HG02981 (cell line): Measurements from ENCODE around the gene MDGA2.
A peak's percentile ranks its signal among the peaks of the same experiment; 100 is the strongest.
"Not testable (repeated sequence)": the region's sequence is repeated elsewhere in the genome, so short reads cannot be mapped to it uniquely, and the experiment has no call there.

Experiments
- ATAC-seq: cut with Tn5 transposase; IDR thresholded peaks from one replicate; pipeline ENCODE4 v1.9.1; 2021; ENCODE audit warnings: mild to moderate bottlenecking, moderate library complexity; ENCODE audit not compliant: unreplicated experiment

MDGA2 gene

DNA sequence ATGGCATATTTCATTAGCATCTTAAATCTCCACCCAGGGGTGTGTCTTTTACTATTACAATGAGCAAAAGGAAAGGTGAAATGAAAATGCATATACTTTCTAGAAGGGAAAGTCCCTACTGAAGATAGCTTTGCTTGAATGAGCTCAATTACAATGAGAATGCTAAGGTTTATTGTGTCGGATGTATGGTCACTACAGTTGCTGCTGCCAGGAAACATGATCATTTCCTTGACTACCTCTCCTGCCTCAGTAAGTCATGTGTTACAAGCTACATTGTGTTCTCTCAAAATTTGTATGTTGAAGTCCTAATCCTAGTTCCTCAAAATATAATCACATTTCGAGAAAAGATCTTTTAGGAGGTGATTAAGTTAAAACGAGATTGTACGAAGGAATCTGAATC, 322.2 kb downstream of the MDGA2 start:
- ATAC-seq, result no peak

DNA sequence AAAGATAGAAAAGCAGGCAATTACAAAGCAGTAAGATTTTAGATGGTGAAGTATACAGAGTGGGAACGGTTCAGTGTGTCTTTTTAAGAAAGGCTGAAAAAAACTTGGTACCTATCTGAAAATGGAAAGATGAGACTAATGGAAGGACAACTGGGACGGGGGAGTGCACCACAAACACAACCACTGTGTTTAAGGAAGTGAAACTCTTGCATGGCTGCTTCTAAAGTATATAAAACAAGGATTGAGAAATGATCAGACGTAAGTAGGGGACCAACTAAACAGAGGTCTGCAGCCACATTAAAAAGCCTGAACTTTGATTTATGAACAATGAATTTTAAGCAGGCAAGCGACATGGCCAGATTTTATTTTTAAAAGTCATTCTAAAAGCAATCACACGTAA, 328.6 kb downstream of the MDGA2 start:
- ATAC-seq, result peak; percentile 64

DNA sequence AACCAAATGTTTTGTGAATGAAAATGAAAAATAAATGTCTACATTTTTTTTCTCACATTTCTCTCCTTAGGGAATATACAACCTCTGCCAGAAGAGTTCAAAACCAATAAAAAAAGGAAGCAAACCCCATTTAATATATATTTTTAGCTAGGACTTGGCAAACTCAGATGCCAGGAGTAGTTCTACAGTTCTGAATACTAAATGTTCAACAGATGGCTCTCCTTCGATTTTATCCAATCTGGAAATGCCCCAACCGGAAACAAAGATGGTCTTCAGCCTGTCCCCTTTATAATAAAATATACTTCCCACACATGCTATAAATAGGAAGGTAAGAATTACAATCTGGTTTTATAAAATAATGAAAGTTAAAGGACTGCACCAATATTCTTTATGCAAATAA, 330.4 kb downstream of the MDGA2 start:
- no peak for ATAC-seq

DNA sequence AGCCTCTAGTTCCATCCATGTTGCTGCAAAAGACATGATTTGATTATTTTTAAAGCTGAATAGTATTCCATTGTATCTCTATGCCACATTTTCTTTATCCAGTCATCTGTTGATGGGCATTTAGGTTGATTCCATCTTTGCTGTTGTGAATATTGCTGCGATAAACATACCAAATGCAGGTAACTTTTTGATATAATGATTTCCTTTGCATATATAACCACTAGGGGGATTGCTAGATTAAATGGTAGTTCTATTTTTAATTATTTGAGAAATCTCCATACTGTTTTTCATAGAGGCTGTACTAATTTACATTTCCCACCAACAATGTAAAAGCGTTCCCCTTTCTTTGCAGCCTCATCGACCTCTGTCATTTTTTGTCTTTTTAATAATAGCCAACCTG, 342.5 kb downstream of the MDGA2 start:
- ATAC-seq, result no peak

DNA sequence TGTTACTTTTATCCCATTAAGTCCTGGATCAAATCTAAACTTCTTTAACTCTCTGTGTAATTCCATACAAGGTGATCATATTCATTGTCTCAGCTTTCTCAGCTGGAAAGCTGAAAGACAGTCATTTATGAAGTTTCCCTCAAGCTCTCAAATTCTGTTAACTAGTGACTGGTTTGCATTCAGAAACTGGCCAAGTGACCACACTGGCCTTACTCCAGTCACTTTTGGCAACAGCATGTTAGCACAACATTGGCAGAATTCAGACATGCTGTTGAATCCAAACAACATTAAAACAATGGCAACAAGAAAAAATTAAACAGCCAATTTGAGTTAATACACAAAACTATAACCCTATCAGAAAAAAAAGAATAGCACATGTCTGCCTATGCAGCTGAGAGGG, 343.3 kb downstream of the MDGA2 start:
- ATAC-seq, result no peak

DNA sequence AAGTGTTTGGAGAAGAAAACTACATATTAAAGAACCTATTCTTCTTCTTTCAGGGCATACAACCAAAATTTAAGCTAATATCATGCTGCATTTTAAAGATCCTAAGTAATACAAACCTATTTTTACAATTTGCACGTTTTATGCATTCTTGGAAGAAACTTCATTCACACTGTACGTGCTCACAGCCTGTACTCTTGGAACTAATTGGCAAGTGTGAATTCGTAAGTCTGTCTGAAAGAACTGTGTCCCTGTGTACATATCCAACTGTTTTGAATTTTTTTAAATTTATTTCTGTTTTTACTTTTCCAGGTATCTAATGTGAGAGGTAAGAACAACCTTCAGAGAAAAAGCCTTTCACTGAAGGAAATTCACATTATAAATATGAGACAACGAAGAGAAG, 347.0 kb downstream of the MDGA2 start:
- no peak for ATAC-seq

DNA sequence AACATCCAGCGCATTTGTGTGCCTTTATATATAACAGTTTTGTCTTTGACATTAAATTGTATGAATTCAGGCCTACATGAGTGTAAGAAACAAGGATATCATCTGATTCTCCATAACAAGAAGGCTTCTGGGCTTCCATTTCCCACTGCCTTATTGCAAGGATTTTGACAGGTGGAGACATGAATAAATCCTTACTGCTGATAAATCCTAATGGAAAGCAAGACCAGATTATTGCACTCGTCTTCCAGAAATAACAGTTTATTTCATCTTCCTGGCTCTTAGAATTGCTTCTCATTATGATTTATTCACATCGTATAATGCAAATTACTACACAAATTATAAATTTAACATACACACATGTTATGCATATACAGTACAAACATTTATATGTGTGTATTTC, 348.1 kb downstream of the MDGA2 start:
- no peak for ATAC-seq

DNA sequence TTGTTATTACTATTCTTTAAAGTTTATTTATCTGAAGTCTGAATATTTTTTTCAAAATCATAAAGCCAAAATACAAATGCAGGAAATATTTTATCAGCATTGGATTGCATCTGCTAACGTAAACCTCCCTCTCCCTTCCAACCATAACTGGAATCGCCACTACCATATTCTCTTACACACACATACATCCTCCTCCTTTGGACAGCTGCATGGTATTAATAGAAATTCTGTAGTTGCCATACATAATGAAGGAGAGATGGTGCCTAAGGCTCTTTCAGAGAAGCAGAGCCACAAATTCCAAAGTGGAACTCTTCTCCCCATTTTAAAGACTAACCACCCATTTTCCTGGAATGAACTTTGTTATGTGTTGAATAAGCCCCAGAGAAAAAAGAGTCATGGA, 352.7 kb downstream of the MDGA2 start:
- no peak for ATAC-seq

DNA sequence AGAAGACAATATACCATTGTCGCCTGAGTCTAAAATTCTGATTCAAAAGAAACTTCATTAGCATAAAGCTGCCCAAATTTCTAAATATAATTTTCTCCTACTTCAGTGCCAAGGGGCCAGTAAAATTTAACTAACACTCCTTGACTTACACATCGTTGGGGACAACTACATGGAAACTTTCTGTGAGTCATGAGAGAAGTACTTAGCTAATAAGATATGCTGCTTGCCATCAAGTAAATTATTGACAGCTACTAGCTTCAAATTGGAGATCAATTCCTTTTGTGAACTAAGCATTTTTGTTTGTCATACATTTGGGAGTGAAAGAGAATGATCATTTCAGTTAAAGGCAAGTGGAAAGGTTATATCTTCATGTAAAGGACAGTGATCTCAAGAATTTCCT, 373.3 kb downstream of the MDGA2 start:
- ATAC-seq, result no peak

DNA sequence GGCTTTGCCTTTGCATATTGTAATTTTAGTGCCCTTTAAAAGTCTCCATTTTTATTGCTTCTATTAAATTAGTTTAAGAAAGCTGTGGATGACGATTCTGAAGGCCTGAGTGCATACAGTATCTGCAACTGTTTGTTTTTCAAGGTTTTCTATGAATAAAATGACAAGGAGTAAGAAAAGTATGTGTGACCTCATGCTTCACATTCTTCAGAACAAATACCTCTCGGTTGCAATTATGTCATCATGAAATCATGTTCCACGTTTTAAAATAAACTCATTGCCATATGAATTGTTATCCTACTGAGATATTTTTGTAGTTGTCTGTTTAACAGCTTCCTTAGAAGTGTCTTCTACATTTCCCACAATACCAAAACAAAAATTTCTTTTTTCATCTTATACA, 374.6 kb downstream of the MDGA2 start:
- ATAC-seq, result no peak

DNA sequence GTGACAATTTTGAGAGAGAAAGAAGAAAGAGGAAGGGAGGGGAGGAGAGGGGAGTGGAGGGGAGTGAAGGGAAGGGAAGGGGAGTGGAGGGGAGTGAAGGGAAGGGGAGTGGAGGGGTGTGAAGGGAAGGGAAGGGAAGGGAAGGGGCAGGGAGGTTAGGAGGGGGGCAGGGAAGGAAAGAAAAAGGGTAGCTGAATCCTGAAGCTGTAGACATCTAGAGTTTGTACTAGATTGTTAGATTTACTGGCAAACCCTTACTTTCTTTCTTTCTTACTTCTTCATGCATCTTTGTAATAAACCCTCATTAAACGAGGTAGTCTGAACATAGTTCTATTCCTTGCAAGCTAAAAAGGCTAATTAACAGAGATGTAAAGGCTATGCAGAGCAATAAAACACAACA, 378.0 kb downstream of the MDGA2 start:
- no peak for ATAC-seq

DNA sequence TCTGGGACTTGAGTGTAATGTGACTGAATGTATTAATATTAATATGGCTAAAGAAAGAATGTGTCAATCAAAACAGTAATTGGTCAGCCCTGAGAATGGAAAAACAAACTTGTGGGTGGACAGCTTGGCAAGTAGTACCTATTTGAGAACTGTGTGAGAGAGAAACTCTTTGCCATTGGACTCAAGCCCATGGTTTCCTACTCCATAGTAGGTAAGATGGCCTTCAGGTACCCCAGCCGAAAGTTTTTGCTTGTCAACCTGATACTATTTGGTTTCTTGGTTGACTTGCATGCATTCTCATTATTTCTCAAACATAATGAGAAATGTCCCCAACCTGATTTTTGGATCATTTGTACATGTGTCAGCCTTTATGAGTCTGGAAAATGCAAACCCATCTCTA, 391.1 kb downstream of the MDGA2 start:
- no peak for ATAC-seq

DNA sequence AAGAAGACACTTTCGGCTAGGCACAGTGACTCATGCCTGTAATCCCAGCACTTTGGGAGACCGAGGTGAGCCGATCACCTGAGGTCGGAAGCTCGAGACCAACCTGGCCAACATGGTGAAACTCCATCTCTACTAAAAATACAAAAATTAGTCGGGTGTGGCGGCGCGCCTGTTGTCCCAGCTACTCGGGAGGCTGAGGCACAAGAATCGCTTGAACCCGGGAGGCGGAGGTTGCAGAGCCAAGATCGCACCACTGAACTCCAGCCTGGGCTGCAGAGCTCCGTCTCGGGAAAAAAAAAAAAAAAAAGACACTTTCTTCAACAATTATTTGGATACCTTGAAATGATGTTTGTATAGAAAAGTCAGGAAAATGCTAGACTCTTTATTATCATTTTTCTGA, 393.6 kb downstream of the MDGA2 start:
- ATAC-seq, result not testable (repeated sequence)

DNA sequence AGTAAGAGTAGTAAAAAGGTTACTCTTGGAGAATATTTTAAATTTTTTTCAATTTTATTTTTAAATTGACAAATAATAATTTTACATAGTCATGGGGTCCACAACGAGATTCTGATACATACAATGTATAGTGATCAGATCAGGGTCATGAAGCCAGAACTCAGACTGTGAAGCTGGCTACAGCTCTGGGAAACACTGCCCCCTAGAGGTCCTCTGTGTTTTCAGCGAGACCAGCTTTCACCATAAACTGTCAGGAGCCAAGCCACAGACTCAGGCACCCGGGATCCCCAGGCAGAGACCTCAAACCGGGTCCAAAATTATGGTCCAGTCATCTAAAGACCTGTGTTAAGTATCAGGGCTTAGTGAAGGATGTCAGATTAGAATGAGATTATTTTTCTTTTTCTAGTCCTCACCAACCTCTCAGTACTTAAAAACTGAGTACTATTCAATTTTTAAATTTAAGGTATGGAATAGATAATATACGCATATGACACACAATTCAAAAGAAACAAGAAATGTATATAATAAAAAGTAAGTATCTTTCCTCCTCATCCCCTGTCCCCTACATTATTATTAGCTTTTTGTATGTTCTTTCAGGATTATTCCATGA, 397.1 kb downstream of the MDGA2 start:
- ATAC-seq, result peak; percentile 92

DNA sequence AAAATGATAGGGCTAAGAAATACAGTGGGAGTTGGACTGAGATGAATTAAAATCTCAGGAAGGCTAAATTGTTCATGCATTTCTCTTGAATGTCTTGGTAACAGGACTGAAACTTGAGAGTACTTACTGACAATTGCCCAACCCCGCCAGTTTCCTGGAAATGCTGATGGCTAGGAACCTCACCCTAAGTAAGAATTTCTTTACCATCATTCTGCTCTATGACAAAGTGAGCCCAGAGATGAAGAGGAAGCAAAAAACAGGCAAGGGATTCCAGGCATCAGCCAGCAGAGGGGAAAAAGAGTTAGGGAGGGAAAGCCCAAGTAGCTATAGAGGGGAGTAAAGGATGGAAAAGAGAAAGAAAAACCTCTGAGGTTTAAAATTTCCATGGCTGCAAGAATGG, 397.7 kb downstream of the MDGA2 start:
- ATAC-seq, result no peak

DNA sequence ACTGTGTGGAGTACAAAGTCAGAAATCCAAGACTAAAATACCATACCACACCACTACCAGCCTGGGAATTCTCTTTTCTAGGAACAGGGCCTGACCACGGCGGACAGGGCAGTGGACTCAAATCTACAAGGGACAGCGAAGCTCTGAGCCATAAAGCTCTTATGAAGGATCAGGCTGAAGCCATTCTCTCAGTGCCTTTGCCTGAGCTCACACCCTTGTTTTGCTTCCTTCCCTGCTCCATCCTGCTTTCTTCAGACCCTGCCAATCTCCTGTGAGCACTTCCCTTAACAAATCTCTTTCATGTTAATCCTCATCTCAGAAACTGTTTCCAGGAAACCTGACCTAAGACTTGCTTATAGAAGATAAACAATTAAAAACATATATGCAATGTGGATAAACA, 398.5 kb downstream of the MDGA2 start:
- ATAC-seq, result no peak

DNA sequence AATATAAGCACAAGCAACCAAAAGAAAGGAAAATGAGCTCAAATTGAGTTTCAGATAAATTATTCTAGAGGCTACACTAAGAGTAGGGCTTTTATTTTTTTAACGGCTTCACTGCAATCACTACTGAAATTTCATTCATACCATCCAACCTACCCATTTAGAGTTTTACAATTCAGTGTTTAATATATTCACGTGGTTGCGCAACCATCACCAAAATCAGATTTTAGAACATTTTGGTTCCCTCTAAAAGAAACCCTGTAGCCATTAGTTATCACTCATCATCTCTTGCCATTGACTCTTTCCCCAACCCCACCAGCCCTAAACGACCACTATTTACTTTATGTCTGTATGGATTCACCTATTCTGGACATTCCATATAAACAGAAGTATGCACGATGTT, 401.5 kb downstream of the MDGA2 start:
- ATAC-seq, result no peak

DNA sequence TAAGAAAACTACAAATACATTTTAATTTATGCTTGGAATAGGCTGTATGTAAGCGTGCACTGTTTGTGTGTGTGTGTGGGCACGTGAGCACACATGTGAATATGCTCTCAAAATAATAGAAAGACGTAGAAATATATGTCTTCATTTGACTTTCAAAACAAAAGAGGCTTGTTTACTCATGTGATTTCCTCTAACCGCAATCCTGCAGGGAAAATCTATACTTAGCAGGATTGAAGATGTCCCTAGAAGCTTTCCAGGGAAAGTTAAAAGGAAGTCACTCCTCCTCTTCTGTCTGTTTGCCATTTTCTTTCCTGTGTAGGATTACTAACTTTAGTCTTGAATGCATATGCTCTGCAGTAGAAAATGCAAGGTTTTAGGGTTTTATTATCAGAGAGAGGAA, 404.7 kb downstream of the MDGA2 start:
- ATAC-seq, result no peak

DNA sequence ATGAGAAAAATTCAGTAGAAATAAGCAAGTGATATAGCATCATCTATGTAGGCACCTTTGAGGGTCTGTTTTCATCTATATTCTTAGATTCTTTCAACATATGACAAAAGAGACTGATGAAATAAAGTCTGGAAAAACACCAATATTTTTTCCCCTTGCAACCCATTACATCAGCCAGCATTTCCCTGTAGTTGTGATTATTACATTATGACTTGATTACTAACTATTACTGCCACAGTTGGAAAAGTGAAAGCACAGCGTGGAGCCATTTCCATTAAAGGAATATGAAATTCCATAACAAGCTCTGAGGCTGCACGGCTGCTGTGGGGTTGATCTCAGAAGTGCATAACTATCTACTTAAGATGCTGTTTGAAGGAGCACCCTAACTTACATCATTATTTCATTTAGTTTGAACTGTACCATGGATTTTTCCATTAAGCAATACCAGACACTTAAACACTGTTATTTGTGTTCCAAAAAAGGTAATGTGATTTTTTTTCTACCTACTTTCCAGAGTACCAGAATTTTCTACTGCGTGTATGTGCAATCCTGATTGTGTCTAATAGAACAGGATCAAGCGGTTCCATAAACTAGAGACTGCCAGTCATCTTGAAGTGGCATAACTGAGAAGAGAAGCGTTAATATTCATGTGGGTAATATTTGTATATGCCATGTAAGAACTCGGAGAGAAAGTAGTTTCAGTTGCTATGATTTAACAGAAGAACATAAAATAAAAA, 405.5 kb downstream of the MDGA2 start:
- no peak for ATAC-seq

DNA sequence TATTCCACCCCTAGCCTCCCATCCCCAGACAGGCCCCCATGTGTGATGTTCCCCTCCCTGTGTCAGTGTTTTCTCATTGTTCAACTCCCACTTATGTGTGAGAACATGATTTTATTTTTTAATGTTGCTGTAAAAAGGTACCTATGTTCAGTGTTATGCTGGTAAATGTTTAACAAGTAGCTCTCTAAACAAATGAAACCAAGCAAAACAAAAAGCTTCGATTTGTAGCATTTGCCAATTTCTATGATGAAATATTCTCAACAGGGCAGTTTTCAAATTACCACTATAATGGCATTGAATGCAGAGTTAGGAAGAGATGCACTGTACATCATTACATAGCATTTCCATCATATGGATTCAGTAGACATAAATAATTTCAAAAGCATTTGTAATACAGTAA, 410.6 kb downstream of the MDGA2 start:
- ATAC-seq, result no peak

DNA sequence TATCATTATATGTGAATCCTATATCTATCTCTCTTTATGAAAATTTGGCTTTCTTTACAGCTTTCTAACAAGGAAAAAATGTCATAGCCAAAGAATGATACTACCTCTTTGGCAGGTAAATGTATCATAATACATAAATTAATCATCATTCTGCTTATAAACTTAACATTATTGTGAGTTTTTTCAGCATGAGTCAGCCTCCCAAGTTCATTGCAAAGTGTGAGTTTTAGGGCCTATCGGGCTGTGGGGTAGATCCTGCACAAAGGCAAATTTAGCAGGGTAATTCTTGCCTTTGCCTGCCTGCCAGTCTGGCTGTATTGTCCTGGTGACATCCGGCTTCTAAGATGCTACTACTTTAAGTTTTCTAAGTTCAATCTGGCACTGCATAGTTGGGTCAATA, 412.6 kb downstream of the MDGA2 start:
- no peak for ATAC-seq

DNA sequence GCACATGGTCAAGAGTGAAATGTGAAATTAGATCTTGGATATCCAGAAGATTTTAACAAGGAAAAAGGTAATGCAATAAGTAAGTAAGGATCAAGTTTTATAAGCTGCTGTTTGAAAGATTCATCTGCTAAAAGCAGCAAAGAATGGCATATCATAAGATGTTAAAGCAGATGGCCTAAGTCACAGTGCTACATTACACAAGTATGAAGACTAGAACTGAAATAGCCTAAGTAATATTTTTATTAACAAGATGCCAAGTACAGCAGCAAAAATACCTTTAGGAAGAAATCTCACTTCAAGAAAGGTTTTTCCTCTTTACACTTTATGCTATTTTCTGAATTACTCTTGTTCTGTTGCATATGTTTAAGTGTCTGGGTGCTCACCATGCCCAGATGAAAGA, 414.1 kb downstream of the MDGA2 start:
- no peak for ATAC-seq

DNA sequence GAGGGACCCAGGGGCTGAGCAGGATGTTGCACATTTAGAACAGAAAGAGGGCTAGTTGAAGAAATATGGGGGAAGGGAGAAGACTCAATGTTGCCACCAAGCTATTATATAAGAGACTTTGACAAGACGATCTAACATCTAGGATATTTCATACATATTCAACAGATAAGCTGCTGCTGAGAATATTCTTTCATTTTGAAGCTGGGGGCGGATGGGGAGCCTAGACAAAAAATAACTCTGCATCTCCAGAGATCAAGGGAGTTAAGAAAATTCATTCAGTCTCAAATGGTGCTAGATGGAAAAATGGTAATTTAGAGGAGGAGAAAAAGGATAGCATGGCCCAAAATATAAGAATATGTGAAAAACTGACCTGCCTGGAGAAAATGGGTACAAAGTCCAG, 415.6 kb downstream of the MDGA2 start:
- no peak for ATAC-seq
